Endothelial cell of umbilical vein (primary cell): ENCODE measurements around the gene PLCXD1. TPM values are rescaled to one million over a fixed set of nuclear protein-coding genes. Genes with fewer than 3 reads are reported as not detected.

Experiments
- BruUV-seq: library from RNA; stranded (reverse); fragments of 400-500 nt; replicated peaks from 2 replicates; lab custom pipeline; 2021; lab: Mats Ljungman, UMichigan
- CTCF ChIA-PET: fragments of 300-600, 350-600 bp; sonication (Branson Sonifier 250); formaldehyde crosslinking; loops from one replicate; lab custom pipeline; 2021; ENCODE audit warnings: antibody characterized with exemption, inconsistent platforms; lab: Charles Lee
- POLR2A ChIA-PET: fragments of 300-600, 350-600 bp; sonication (Branson Sonifier 250); formaldehyde crosslinking; loops from one replicate; lab custom pipeline; 2021; ENCODE audit warnings: antibody characterized with exemption, inconsistent platforms; lab: Charles Lee
- DNase-seq: peaks from one replicate; pipeline ENCODE4 v3.0.0-alpha.2; 2011; ENCODE audit warnings: low read depth, low spot score
- FAIRE-seq: peaks from 2 replicates; lab custom pipeline; 2011; peaks lifted over from hg19 to GRCh38; lab: Jason Lieb, UNC
- H2AFZ ChIP-seq: 2 replicates; pipeline ENCODE4 v1.6.0; 2012; ENCODE audit warnings: low read depth, low read length, control low read depth, inconsistent platforms
- H3K27ac ChIP-seq: 2 replicates; pipeline ENCODE4 v1.5.1; 2011; ENCODE audit warnings: low read depth, mild to moderate bottlenecking, control low read depth, low read length, moderate library complexity; ENCODE audit not compliant: insufficient read depth
- H3K27me3 ChIP-seq, 2 experiments: 2 replicates each; pipeline versions ENCODE4 v1.6.0 to v1.6.1; 2011; ENCODE audit warnings: low read length in 2 of 2, mixed read lengths in 1 of 2; ENCODE audit not compliant: control insufficient read depth in 2 of 2, insufficient read depth in 2 of 2
- H3K36me3 ChIP-seq, 2 experiments: 2 replicates in 1 of 2; 3 replicates in 1 of 2; pipeline ENCODE4 v1.5.1; 2011; ENCODE audit warnings: low read length in 2 of 2, mild to moderate bottlenecking in 1 of 2, moderate library complexity in 1 of 2; ENCODE audit not compliant: control insufficient read depth in 2 of 2, insufficient read depth in 2 of 2; ENCODE audit errors: extremely low read depth in 1 of 2
- H3K4me1 ChIP-seq: 3 replicates; pipeline ENCODE4 v1.5.1; 2011; ENCODE audit warnings: mild to moderate bottlenecking, low read length; ENCODE audit not compliant: control insufficient read depth, insufficient read depth; ENCODE audit errors: extremely low read depth
- H3K4me2 ChIP-seq: 2 replicates; pipeline ENCODE4 v1.6.1; 2011; ENCODE audit warnings: low read length, control low read depth, mixed read lengths; ENCODE audit not compliant: insufficient read depth
- H3K4me3 ChIP-seq, 3 experiments: fragments of 200-600 bp in 1 of 3; sonication (generic), shearing (Covaris generic) in 1 of 3; replicated peaks in 1 of 3; 2 replicates each; pipeline ENCODE4 v1.5.1; 2011 to 2016; ENCODE audit warnings: control low read depth in 3 of 3, low read length in 3 of 3, mild to moderate bottlenecking in 2 of 3, inconsistent platforms in 1 of 3, low read depth in 1 of 3, moderate library complexity in 1 of 3; ENCODE audit not compliant: insufficient read depth in 1 of 3
- H3K79me2 ChIP-seq: 2 replicates; pipeline ENCODE4 v1.6.0; 2012; ENCODE audit warnings: low read length, inconsistent platforms; ENCODE audit not compliant: control insufficient read depth, insufficient read depth
- H3K9ac ChIP-seq: replicated peaks from 2 replicates; pipeline ENCODE3; 2011; ENCODE audit warnings: low read length, control low read depth; ENCODE audit not compliant: insufficient read depth; ENCODE audit errors: extremely low read depth
- H3K9me1 ChIP-seq: replicated peaks from 3 replicates; pipeline ENCODE4 v1.6.0; 2011; ENCODE audit warnings: mild to moderate bottlenecking, low read length; ENCODE audit not compliant: control insufficient read depth, insufficient read depth; ENCODE audit errors: extremely low read depth
- H3K9me3 ChIP-seq: replicated peaks from 2 replicates; pipeline ENCODE4 v1.5.1; 2012; ENCODE audit warnings: low read length, inconsistent platforms; ENCODE audit not compliant: control insufficient read depth, insufficient read depth
- H4K20me1 ChIP-seq: replicated peaks from 2 replicates; pipeline ENCODE3; 2011; ENCODE audit warnings: mild to moderate bottlenecking, low read length; ENCODE audit not compliant: control insufficient read depth, insufficient read depth; ENCODE audit errors: extremely low read depth
- EZH2 ChIP-seq: IDR thresholded peaks from 2 replicates; pipeline ENCODE4 v1.6.1; 2012; ENCODE audit warnings: borderline replicate concordance, low read depth, mild to moderate bottlenecking, moderate library complexity, low read length, inconsistent platforms; ENCODE audit not compliant: severe bottlenecking
- FOS ChIP-seq: IDR thresholded peaks from 2 replicates; pipeline ENCODE4 v1.6.1; 2011; ENCODE audit warnings: mild to moderate bottlenecking, low read length, moderate library complexity, borderline replicate concordance; ENCODE audit not compliant: insufficient read depth
- GATA2 ChIP-seq: IDR thresholded peaks from 2 replicates; pipeline ENCODE4 v1.7.0; 2011; ENCODE audit warnings: low read depth, mild to moderate bottlenecking, moderate library complexity, mixed read lengths, low read length; ENCODE audit not compliant: insufficient read length, insufficient read depth
- JUN ChIP-seq: IDR thresholded peaks from 2 replicates; pipeline ENCODE4 v1.6.1; 2011; ENCODE audit warnings: borderline replicate concordance, low read depth; ENCODE audit not compliant: insufficient read length, insufficient read depth
- MAX ChIP-seq: IDR thresholded peaks from 2 replicates; pipeline ENCODE4 v1.6.1; 2011; ENCODE audit not compliant: insufficient read depth, insufficient read length
- MYC ChIP-seq: IDR thresholded peaks from one replicate; pipeline ENCODE4 v1.6.1; 2011; ENCODE audit warnings: mild to moderate bottlenecking, low read depth, low read length
- POLR2A ChIP-seq: IDR thresholded peaks from 2 replicates; pipeline ENCODE4 v1.6.1; 2012; ENCODE audit warnings: low read depth, mild to moderate bottlenecking, control low read depth, low read length
- POLR2AphosphoS5 ChIP-seq: IDR thresholded peaks from 2 replicates; pipeline ENCODE4 v1.6.1; 2012; ENCODE audit warnings: low read depth, mild to moderate bottlenecking, control low read depth, low read length, moderate library complexity; ENCODE audit not compliant: insufficient read depth
- dilution Hi-C: fragments of 300-500 bp; cut with MboI; formaldehyde crosslinking; loops from one replicate; pipeline ENCODE4 v1.15.0; 2019; ENCODE audit warnings: low sequenced_read_pairs; ENCODE audit not compliant: extremely low pct_ligation_motif_present
- intact Hi-C: fragments of 100-400 bp; cut with micrococcal nuclease; formaldehyde crosslinking; loops from one replicate; pipeline ENCODE4 v1.10.0; 2022
- polyA plus RNA-seq, 4 experiments: library from polyadenylated mRNA; depleted of rRNA in 3 of 4; stranded (reverse) in 3 of 4; unstranded in 1 of 4; fragments of >200 nt; gene quantifications; 2 replicates each; pipeline versions ENCODE4 v1.2.1 to v1.2.3, GENCODE V29; 2011 to 2012; ENCODE audit warnings: missing spikeins in 1 of 4
- total RNA-seq: library from RNA; stranded (reverse); gene quantifications from 2 replicates; pipeline ENCODE4 v1.2.3, GENCODE V29; 2021
- TF ChIP-seq, protein P1 (sequence below), 2 donors: IDR thresholded peaks; 1 replicate in 1 of 2; 2 replicates in 1 of 2; pipeline ENCODE4 v1.5.1; 2011; ENCODE audit warnings: low read length in 2 of 2, mild to moderate bottlenecking in 2 of 2, moderate library complexity in 2 of 2, control low read depth in 1 of 2, inconsistent platforms in 1 of 2, low read depth in 1 of 2; ENCODE audit not compliant: insufficient read depth in 1 of 2; ENCODE audit errors: extremely low read depth in 1 of 2

Gene PLCXD1
- total and polyA plus RNA-seq, 2 donors (not counting 3 experiments of a cell fraction or from before 2014, with no cell fraction given): 11.7 to 16.8 TPM

- H3K9ac ChIP-seq: peak within 1 kb of the TSS; percentile 92
- peak within 1 kb of the TSS; percentile 84 for H3K27ac ChIP-seq
- dilution Hi-C loops: no loop called here
- peak within 1 kb of the TSS; percentile 81 for H2AFZ ChIP-seq
- CTCF ChIA-PET: no interaction called here
- H3K79me2 ChIP-seq: peaks cover 19% of the 10 kb centered on the region
- no peaks in the 10 kb centered on the region for H3K27me3 ChIP-seq
- peaks cover 5% of the 10 kb centered on the region for H3K4me1 ChIP-seq
- H3K9me1 ChIP-seq: no peaks in the 10 kb centered on the region
- H3K36me3 ChIP-seq: peaks cover 3 to 4% of the 10 kb centered on the region in 2 experiments
- DNase-seq: peak; percentile 100
- H3K4me2 ChIP-seq: peak within 1 kb of the TSS; percentile 73
- H3K4me3 ChIP-seq: peak within 1 kb of the TSS; percentile 66 to 89 (median 84)
- no peak for FAIRE-seq
- H4K20me1 ChIP-seq: no peaks in the 10 kb centered on the region
- TSS peak; percentile 58 for BruUV-seq
- intact Hi-C loops: loop anchor here (1.0 kb wide), 4 partner anchors 36 to 1073 kb away; partner anchors contain the start of gene SLC25A6
- no peaks in the 10 kb centered on the region for H3K9me3 ChIP-seq
- POLR2A ChIA-PET: no interaction called here
- no peak for TF ChIP-seq GATA2
- TF ChIP-seq EZH2: no peak
- TF ChIP-seq POLR2A: peak; percentile 78
- TF ChIP-seq, protein P1, sequence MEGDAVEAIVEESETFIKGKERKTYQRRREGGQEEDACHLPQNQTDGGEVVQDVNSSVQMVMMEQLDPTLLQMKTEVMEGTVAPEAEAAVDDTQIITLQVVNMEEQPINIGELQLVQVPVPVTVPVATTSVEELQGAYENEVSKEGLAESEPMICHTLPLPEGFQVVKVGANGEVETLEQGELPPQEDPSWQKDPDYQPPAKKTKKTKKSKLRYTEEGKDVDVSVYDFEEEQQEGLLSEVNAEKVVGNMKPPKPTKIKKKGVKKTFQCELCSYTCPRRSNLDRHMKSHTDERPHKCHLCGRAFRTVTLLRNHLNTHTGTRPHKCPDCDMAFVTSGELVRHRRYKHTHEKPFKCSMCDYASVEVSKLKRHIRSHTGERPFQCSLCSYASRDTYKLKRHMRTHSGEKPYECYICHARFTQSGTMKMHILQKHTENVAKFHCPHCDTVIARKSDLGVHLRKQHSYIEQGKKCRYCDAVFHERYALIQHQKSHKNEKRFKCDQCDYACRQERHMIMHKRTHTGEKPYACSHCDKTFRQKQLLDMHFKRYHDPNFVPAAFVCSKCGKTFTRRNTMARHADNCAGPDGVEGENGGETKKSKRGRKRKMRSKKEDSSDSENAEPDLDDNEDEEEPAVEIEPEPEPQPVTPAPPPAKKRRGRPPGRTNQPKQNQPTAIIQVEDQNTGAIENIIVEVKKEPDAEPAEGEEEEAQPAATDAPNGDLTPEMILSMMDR (IDR thresholded peaks at IDR 0.05; ENCODE audit: extremely low read depth in 1 of 2, insufficient read depth in 1 of 2, low read depth in 1 of 2, low read length in 2 of 2): peak in 1 of 2 donors; percentile 20
- TF ChIP-seq MYC: peak; percentile 7
- peak; percentile 100 for TF ChIP-seq MAX
- TF ChIP-seq POLR2AphosphoS5: peak; percentile 78
- TF ChIP-seq FOS: no peak
- no peak for TF ChIP-seq JUN
These were observed 37.8 kb downstream of the PLCXD1 start, which contains the start of gene GTPBP6 for GRCh38 chrX:318739-319578. Gene GTPBP6, minus strand, starts transcription at chrX:318796. Its CDS starts 9 bp downstream, at chrX:318787.
